ENCODE data around the gene LYAR. TPM values are rescaled to one million over a fixed set of nuclear protein-coding genes. Genes with fewer than 3 reads are reported as not detected.

LYAR gene
- total and polyA plus RNA-seq, 2 donors (not counting 3 experiments of a cell fraction or from before 2014, with no cell fraction given) = 4.2 to 24.6 TPM

GRCh38 chr4:4274226-4274625 is 15.7 kb downstream of the LYAR start:
- Histone ChIP-seq H3K27me3 (ENCODE audit: control insufficient read depth in 2 of 2, insufficient read depth in 2 of 2, low read length in 2 of 2) (no peaks in the 10 kb centered on the region), H3K79me2 (ENCODE audit: control insufficient read depth, insufficient read depth, low read length) (no peaks in the 10 kb centered on the region), H3K9ac (replicated peaks; ENCODE audit: extremely low read depth, insufficient read depth, low read length) (no peak overlapping the region), H3K36me3 (ENCODE audit: control insufficient read depth in 2 of 2, extremely low read depth in 1 of 2, insufficient read depth in 2 of 2, low read length in 2 of 2) (peaks cover 9 to 17% of the 10 kb centered on the region in 2 experiments), H3K4me3 (replicated peaks in 1 of 3; ENCODE audit: insufficient read depth in 1 of 3, low read depth in 1 of 3, low read length in 3 of 3) (no peak overlapping the region), H3K9me1 (replicated peaks; ENCODE audit: control insufficient read depth, extremely low read depth, insufficient read depth, low read length) (no peaks in the 10 kb centered on the region), H3K4me2 (ENCODE audit: insufficient read depth, low read length) (no peak overlapping the region), H3K27ac (ENCODE audit: insufficient read depth, low read depth, low read length) (no peak overlapping the region), H2AFZ (ENCODE audit: low read depth, low read length) (no peak overlapping the region), H3K4me1 (ENCODE audit: control insufficient read depth, extremely low read depth, insufficient read depth, low read length) (peaks cover 15% of the 10 kb centered on the region), H4K20me1 (replicated peaks; ENCODE audit: control insufficient read depth, extremely low read depth, insufficient read depth, low read length) (no peaks in the 10 kb centered on the region), H3K9me3 (replicated peaks; ENCODE audit: control insufficient read depth, insufficient read depth, low read length) (no peaks in the 10 kb centered on the region)
- no peak for DNase-seq (ENCODE audit: low read depth, low spot score)
- dilution Hi-C loops (cut with MboI; ENCODE audit: extremely low pct_ligation_motif_present, low sequenced_read_pairs) (no loop called here), intact Hi-C loops (cut with micrococcal nuclease) (no loop called here)
- CTCF ChIA-PET = interaction anchor here (1.3 to 1.5 kb wide), 2 partner anchors 12 to 14 kb away, joined by 4 to 9 read pairs; no protein-coding TSS in a partner anchor
- FAIRE-seq = no peak
- POLR2A ChIA-PET = no interaction called here
- BruUV-seq (replicated peaks) = no TSS peak
- TF ChIP-seq MAX (IDR thresholded peaks at IDR 0.05; ENCODE audit: insufficient read depth, insufficient read length) (no peak), GATA2 (IDR thresholded peaks at IDR 0.05; ENCODE audit: insufficient read depth, insufficient read length, low read depth, low read length) (no peak), FOS (IDR thresholded peaks at IDR 0.05; ENCODE audit: borderline replicate concordance, insufficient read depth, low read length) (no peak), MYC (IDR thresholded peaks at IDR 0.05; ENCODE audit: low read depth, low read length) (no peak), EZH2 (IDR thresholded peaks at IDR 0.05; ENCODE audit: borderline replicate concordance, low read depth, low read length, severe bottlenecking) (no peak), POLR2AphosphoS5 (IDR thresholded peaks at IDR 0.05; ENCODE audit: insufficient read depth, low read depth, low read length) (no peak), CTCF (IDR thresholded peaks at IDR 0.05; ENCODE audit: extremely low read depth in 1 of 2, insufficient read depth in 1 of 2, low read depth in 1 of 2, low read length in 2 of 2) (no peak), POLR2A (IDR thresholded peaks at IDR 0.05; ENCODE audit: low read depth, low read length) (no peak), JUN (IDR thresholded peaks at IDR 0.05; ENCODE audit: borderline replicate concordance, insufficient read depth, insufficient read length, low read depth) (no peak)
